MM.1S (cell line): ENCODE measurements around the gene GRID2IP.

Experiments used
- DNase-seq: peaks from one replicate; pipeline ENCODE4 v3.0.0-alpha.2; 2015
- H2AFZ ChIP-seq: fragments of 300-600 bp; sonication (generic); 2 replicates; pipeline ENCODE4 v1.6.0; 2016; ENCODE audit warnings: antibody characterized with exemption, low read length
- H3F3A ChIP-seq: fragments of 300-600 bp; sonication (generic); 2 replicates; pipeline ENCODE4 v1.6.1; 2016; ENCODE audit warnings: mild to moderate bottlenecking, antibody characterized with exemption, low read length, moderate library complexity, mixed read lengths; ENCODE audit not compliant: insufficient read depth
- H3K27ac ChIP-seq: fragments of 300-600 bp; sonication (generic); 2 replicates; pipeline ENCODE4 v1.5.1; 2016; ENCODE audit warnings: mild to moderate bottlenecking, low read length
- H3K27me3 ChIP-seq: fragments of 300-600 bp; sonication (generic); replicated peaks from 2 replicates; pipeline ENCODE4 v1.6.0; 2016; ENCODE audit warnings: low read length; ENCODE audit not compliant: insufficient read depth
- H3K36me3 ChIP-seq: fragments of 300-600 bp; sonication (generic); replicated peaks from 2 replicates; pipeline ENCODE4 v1.6.1; 2016; ENCODE audit warnings: mild to moderate bottlenecking, low read length, mixed read lengths; ENCODE audit not compliant: insufficient read depth
- H3K4me1 ChIP-seq: fragments of 300-600 bp; sonication (generic); 2 replicates; pipeline ENCODE4 v1.6.1; 2016; ENCODE audit warnings: low read length, mixed read lengths
- H3K4me2 ChIP-seq: fragments of 300-600 bp; sonication (generic); 2 replicates; pipeline ENCODE4 v1.6.0; 2016; ENCODE audit warnings: low read depth, low read length
- H3K4me3 ChIP-seq: fragments of 300-600 bp; sonication (generic); 2 replicates; pipeline ENCODE4 v1.5.1; 2016; ENCODE audit warnings: low read length, mixed read lengths
- H3K79me2 ChIP-seq: fragments of 300-600 bp; sonication (generic); 2 replicates; pipeline ENCODE4 v1.6.1; 2016; ENCODE audit warnings: mixed run types, low read length, mixed read lengths
- H3K9ac ChIP-seq: fragments of 300-600 bp; sonication (generic); 2 replicates; pipeline ENCODE4 v1.6.1; 2016; ENCODE audit warnings: low read length, mixed read lengths
- H3K9me2 ChIP-seq: fragments of 300-600 bp; sonication (generic); replicated peaks from 2 replicates; pipeline ENCODE4 v1.6.1; 2016; ENCODE audit warnings: mild to moderate bottlenecking, low read length, mixed read lengths; ENCODE audit not compliant: insufficient read depth
- H3K9me3 ChIP-seq: fragments of 300-600 bp; sonication (generic); replicated peaks from 2 replicates; pipeline ENCODE4 v1.6.1; 2016; ENCODE audit warnings: mild to moderate bottlenecking, low read length, mixed read lengths; ENCODE audit not compliant: insufficient read depth
- H4K20me1 ChIP-seq: fragments of 300-600 bp; sonication (generic); 2 replicates; pipeline ENCODE4 v1.6.1; 2016; ENCODE audit warnings: mild to moderate bottlenecking, low read length, moderate library complexity, mixed read lengths; ENCODE audit not compliant: insufficient read depth
- EZH2 ChIP-seq: fragments of 300-600 bp; sonication (generic); optimal IDR thresholded peaks from 2 replicates; pipeline ENCODE3; 2017; ENCODE audit warnings: low read depth, mild to moderate bottlenecking, antibody characterized with exemption, low read length, mixed read lengths
- EZH2phosphoT487 ChIP-seq: fragments of 300-600 bp; sonication (generic); IDR thresholded peaks from 2 replicates; pipeline ENCODE4 v1.6.1; 2018; ENCODE audit warnings: antibody characterized with exemption, low read length
- TF ChIP-seq, protein P1 (sequence below): fragments of 300-600 bp; sonication (generic); IDR thresholded peaks from 2 replicates; pipeline ENCODE4 v1.5.1; 2016; ENCODE audit warnings: antibody characterized with exemption, low read length, mixed read lengths

The GRID2IP gene

DNA sequence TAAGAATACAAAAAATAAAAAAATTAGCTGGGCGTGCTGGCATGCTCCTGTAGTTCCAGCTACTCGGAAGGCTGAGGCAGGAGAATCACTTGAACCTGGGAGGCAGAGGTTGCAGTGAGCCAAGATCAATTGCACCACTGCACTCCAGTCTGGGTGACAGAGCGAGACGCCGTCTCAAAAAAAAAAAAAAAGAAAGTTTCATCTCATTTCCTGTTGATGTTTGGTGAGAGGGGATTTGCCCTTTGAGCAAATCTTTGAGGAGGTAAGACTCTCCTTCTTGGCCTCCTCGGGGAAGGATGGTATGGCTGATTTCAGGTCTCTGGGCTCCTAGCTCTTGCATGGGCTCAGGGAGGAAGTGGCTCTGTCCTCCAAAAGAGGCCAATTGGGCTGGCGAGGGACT lies 3.6 kb upstream of the GRID2IP start:
- no peaks in the 10 kb centered on the region for H3K4me1 ChIP-seq
- H3K9me2 ChIP-seq = no peaks in the 10 kb centered on the region
- H3K27ac ChIP-seq = no peak overlapping the region
- H3K9me3 ChIP-seq = no peaks in the 10 kb centered on the region
- H3F3A ChIP-seq = no peaks in the 10 kb centered on the region
- H3K27me3 ChIP-seq = no peaks in the 10 kb centered on the region
- no peak for DNase-seq
- H4K20me1 ChIP-seq = no peaks in the 10 kb centered on the region
- no peaks in the 10 kb centered on the region for H3K36me3 ChIP-seq
- TF ChIP-seq EZH2 (no peak), EZH2phosphoT487 (no peak)
- TF ChIP-seq, protein P1, sequence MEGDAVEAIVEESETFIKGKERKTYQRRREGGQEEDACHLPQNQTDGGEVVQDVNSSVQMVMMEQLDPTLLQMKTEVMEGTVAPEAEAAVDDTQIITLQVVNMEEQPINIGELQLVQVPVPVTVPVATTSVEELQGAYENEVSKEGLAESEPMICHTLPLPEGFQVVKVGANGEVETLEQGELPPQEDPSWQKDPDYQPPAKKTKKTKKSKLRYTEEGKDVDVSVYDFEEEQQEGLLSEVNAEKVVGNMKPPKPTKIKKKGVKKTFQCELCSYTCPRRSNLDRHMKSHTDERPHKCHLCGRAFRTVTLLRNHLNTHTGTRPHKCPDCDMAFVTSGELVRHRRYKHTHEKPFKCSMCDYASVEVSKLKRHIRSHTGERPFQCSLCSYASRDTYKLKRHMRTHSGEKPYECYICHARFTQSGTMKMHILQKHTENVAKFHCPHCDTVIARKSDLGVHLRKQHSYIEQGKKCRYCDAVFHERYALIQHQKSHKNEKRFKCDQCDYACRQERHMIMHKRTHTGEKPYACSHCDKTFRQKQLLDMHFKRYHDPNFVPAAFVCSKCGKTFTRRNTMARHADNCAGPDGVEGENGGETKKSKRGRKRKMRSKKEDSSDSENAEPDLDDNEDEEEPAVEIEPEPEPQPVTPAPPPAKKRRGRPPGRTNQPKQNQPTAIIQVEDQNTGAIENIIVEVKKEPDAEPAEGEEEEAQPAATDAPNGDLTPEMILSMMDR = no peak
- no peak overlapping the region for H3K4me3 ChIP-seq
- no peak overlapping the region for H2AFZ ChIP-seq
- no peaks in the 10 kb centered on the region for H3K79me2 ChIP-seq
- no peak overlapping the region for H3K9ac ChIP-seq
- no peak overlapping the region for H3K4me2 ChIP-seq

DNA sequence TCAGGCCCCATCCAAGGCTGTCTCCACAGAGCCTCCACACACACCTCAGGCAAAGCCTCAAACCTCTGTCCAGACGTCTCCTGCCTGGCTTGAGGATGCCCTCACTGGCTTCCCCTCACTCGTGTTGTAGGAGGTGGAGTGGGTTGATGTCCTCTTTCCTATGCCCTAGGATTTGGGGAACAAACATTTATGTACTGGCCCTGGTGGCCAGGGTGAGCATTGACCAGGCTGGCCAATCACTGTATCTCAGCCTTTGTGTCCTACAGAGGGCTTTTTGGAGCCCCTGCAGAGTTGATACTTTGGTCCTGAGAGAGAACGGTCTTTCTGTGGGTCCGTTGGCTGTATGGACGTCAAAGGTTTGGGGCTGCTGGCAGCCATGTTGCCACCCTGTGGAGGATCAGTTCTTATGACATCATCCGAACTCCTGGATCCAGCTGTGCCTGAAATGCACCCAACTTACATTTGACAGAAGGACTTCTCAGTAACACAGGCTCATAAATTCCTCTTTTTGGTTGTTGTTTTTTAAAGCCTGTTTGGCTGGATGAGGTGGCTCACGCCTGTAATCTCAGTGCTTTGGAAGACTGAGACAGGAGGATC lies 2.3 kb upstream of the GRID2IP start:
- Histone ChIP-seq H4K20me1 (no peaks in the 10 kb centered on the region), H3K9me2 (no peaks in the 10 kb centered on the region), H3K27ac (no peak overlapping the region), H3K36me3 (no peaks in the 10 kb centered on the region), H3F3A (no peaks in the 10 kb centered on the region), H3K9ac (no peak overlapping the region), H3K79me2 (no peaks in the 10 kb centered on the region), H3K4me2 (no peak overlapping the region), H2AFZ (0 out of 2 replicates have a peak overlapping the region, but pooled peaks have one; percentile 27), H3K9me3 (no peaks in the 10 kb centered on the region), H3K4me1 (no peaks in the 10 kb centered on the region), H3K27me3 (no peaks in the 10 kb centered on the region), H3K4me3 (no peak overlapping the region)
- TF ChIP-seq, protein P1 = peak; percentile 17; the same call in 1 of the 2 replicates
- no peak for TF ChIP-seq EZH2
- no peak for DNase-seq

DNA sequence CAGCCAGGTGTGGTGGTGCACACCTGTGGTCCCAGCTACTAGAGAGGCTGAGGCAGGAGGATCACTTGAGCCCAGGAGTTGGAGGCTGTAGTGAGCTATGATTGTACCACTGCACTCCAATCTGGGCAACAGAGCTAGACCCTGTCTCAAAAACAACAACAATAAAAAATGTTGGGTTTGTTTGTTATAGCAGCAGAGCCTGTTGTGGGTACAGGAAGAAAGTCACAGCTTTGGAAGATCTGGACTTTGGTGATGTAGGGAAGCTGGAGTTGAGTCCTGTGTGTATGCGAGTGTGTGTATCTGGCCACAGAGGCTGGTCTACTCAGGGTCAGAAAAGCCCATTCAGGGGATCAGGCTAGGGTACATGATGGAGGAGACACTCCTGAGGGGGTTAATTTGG lies 3.9 kb downstream of the GRID2IP start:
- DNase-seq = no peak
- H3K9me2 ChIP-seq = no peaks in the 10 kb centered on the region
- no peak overlapping the region for H3K4me2 ChIP-seq
- H3F3A ChIP-seq = no peaks in the 10 kb centered on the region
- no peaks in the 10 kb centered on the region for H3K79me2 ChIP-seq
- no peak overlapping the region for H3K27ac ChIP-seq
- TF ChIP-seq EZH2phosphoT487 (no peak), EZH2 (no peak)
- TF ChIP-seq, protein P1 = no peak
- H3K9me3 ChIP-seq = no peaks in the 10 kb centered on the region
- no peak overlapping the region for H3K4me3 ChIP-seq
- H3K36me3 ChIP-seq = no peaks in the 10 kb centered on the region
- H2AFZ ChIP-seq = no peak overlapping the region
- 0 out of 2 replicates have a peak, but pooled peaks cover 5% of the 10 kb centered on the region for H3K4me1 ChIP-seq
- H4K20me1 ChIP-seq = no peaks in the 10 kb centered on the region
- H3K9ac ChIP-seq = no peak overlapping the region
- H3K27me3 ChIP-seq = no peaks in the 10 kb centered on the region
